ENCODE results near the gene SIGLEC11.
"Not testable (repeated sequence)": the region's sequence is repeated elsewhere in the genome, so short reads cannot be mapped to it uniquely, and the experiment has no call there.

SIGLEC11 gene

DNA sequence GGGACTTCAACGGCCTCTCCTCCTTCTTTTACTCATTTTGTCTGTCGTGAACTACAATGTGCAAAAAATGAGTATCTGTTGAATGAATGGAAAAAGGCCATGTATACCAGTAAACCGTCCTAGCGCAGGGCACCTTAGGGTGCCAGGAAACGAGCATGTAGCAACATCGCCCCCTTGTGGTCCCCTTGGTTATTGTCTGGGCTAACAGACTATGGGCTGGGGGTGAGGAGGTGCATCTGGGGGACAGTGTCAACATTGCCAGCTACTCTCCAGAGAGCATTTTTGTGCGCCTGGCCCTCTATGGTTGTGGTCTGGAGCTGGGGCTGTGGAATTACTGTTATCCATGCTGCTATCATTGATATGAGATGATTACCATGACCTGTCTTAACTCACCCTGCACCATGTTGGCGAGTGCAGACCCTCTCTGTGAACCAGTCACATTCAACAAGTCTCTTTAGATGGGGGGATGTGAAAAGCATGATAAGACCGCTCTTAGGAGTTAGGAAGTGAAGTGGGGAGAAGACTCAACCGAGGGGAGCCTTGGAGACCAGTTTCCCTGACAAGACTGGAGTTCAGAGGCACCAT is 22.8 kb upstream of the SIGLEC11 start:
- peak in 26 of 58 donors; percentile 2 to 80 (median 22) for DNase-seq

DNA sequence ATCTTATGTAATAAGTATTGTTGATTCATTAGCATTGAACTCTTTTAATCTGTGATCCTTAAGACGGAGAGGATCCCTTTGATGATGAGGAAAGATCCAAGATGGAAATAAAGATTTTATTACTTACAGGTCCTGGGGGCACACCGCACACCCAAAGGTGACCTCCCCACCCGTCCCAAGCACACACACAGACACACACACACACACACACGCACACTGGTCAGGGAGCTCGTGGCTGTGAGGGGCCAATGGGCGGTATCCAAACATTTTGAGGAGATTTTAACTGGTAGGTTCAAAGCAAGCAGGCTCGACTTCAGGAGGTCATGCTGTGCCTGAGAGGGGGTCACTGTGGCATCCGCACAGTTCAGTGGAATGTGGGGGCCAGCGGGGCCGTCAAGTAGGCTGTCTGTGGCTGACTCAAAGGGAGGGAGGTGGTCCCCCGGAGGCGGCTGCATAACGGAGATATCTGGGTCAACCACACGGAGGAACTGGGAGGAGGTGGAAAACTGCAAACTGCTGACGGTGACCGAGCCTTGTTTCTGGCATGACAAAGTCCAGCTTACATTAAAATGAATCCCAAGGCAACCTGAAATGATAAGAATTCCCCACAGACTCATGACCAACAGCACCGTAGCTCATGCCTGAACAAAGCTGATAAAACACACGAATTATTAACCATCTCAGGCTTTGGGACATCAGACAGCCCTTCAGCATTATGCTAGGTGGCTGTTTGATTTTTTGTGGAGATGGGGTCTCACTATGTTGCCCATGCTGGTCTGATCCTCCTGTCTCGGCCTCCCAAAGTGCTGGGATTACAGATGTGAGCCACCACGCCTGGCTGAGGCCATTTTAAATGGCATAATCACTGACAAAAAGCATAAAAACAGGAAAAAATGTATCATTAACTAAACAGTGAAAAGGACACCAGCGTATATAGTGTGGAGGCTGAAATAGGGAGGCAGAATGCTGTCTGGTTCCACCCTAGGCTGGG is 20.9 kb upstream of the SIGLEC11 start:
- no peak for DNase-seq

DNA sequence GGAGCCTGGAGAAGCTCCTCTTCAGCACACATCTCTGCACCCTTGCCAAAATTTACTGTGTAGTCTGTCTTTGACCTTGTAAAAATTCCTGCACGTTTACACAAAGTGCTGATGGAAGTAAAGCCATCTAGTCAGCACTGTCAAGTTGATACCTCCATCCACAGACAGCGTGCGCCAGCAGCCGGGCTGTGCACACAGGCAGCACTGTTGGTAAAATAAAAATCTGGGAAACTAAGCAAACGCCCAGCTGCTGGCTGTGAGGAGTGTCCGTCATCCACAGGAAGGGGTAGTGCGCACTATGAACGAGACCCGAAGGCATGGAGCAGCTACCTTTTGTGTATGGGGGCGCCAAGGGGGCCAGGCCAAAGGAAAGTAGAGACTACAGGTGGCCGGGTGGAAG is 17.4 kb upstream of the SIGLEC11 start:
- DNase-seq, result no peak

DNA sequence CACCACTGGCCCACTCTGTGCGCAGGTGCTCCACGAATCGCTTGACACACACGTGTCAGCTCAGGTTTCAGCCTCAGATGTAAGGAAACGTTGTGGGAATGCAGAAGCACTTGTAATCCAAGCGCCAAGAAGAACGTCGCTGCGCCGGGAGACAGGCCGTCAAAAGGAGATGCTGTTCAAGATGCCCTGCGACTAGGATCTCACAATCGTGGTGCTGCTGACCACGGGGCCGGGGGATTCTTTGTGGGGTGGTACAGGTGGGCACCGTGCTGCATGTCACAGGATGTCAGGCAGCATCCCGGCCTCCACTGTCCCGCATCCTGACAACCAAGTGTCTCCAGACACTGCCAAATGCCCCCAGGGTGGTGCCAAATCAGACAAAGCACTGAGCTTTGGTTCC is 16.9 kb upstream of the SIGLEC11 start:
- DNase-seq, result no peak

DNA sequence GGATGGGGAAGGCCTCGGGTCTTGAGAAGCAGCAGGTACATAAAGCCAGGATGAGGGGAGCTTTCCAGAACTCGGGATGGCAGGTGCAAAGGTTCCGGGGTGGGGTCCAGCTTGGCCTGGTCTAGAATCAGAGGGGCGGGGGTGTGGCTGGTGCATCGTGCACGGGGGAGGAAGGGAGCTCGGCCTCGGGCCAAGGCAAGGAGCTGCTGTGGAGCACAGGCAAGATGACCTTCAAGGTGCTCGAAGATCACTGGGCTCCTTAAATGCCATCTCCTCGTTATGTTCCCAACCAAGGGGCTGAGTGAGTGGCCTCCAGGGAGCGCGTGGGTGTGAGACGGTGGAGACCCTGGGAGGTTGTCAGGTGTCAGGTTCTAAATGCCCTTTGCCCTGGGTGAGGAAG is 16.1 kb upstream of the SIGLEC11 start:
- no peak for DNase-seq

DNA sequence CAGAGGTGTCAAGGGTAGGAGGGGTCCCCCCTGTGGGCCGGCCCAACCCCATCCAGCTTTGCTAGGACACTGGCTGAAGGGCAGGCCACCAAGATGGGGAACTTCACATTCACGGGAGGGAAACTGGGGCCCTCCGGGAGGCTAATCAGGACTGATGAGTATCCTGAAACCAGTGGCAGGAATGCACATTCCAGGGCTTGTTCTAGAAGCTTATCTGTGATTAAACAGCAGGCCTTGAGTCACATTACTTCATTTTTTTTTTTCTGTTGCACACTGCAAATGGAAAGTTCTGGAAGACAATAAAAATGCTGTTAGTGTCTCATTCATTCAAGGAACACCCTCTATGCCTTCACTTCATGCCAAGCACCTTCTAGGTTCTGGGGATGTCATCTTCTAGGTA is 15.5 kb upstream of the SIGLEC11 start:
- DNase-seq, result no peak

DNA sequence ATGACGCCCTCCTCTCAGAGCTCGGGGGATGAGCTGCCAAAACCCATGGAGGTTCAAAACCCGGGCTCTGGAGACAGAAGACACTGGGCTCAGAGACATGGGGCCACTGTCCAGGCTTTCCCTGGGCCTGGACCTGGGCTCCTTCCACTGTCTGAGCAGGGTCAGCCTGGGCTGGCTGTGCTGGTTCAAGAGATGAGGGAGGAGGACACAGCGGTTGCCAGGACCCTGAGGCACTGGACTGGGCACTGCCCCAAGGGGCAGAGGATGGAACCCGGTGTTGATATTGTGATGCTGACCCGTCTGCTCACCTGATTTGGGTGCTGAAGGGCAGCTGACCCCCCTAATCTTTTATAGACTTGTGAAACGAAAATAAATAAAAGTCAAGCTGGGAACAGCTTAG is 14.1 kb upstream of the SIGLEC11 start:
- DNase-seq, result no peak

DNA sequence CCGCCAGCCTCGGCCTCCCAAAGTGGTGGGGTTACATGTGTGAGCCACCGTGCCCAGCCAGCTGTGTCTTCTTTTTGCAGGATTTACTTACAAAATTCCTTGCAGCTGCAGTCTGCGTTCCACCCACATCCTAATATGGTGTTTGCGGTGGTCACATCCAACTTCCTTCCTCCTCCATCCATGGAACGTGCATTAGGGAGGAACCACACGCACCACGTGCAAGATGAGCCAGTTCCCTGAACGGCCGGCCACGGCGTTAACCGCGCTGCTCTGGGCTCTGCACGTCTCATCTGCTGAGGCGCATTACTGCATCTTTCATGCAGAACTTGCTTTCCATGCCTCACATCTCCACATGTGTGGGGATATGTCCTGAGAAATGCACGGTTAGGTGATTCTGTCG is 13.0 kb upstream of the SIGLEC11 start:
- DNase-seq, result no peak

DNA sequence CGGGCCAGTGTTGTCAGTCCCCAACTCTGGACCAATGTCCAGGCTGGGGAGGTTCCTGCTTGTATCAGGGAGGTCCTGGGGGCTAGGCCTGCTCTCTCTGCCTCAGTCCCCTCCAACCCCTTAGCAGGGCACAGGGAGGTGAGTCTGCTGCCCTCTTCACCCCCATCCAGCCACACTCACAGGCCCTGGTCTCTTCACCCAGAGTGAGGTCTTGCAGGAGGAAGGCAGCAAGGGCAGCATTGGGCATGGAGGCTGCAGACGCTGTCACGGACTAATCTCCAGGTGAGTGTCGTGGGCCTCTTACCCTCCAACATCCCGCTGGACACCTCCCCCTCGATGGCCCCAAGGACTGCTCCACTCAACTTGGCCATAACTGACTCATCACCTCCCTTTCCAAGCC is 11.9 kb upstream of the SIGLEC11 start:
- no peak for DNase-seq

DNA sequence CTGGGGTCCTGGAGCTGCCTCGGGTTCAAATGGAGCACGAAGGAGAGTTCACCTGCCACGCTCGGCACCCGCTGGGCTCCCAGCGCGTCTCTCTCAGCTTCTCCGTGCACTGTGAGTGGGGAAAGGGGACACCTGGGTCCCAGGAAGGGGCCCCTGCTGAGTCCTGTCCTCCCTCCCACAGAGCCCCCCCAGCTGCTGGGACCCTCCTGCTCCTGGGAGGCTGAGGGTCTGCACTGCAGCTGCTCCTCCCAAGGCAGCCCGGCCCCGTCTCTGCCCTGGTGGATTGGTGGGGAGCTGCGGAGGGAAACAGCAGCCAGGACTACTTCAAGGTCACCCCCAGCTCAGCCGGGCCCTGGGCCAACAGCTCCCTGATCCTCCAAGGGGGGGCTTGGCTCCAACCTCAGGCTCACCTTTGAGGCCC is 11.0 kb upstream of the SIGLEC11 start:
- DNase-seq, result no peak

DNA sequence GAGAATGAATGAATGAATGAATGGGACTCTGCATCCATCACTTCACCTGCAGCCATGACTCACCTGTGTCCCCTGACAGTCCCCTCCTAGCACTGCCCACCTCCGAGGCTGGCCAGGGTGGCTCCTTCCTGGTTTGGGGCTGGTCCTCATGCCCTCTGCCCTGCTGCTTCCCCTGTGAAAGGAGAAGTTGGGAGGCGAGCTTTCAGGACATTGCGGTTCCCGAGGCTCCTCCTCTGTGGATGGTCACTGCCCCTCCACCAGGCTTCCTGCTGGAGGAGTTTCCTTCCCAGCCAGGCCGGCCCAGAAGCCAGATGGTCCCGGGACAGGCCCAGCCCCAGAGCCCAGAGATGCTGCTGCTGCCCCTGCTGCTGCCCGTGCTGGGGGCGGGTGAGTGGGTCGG is 8.4 kb upstream of the SIGLEC11 start:
- DNase-seq, result peak in 2 of 58 donors; percentile 3 to 18

DNA sequence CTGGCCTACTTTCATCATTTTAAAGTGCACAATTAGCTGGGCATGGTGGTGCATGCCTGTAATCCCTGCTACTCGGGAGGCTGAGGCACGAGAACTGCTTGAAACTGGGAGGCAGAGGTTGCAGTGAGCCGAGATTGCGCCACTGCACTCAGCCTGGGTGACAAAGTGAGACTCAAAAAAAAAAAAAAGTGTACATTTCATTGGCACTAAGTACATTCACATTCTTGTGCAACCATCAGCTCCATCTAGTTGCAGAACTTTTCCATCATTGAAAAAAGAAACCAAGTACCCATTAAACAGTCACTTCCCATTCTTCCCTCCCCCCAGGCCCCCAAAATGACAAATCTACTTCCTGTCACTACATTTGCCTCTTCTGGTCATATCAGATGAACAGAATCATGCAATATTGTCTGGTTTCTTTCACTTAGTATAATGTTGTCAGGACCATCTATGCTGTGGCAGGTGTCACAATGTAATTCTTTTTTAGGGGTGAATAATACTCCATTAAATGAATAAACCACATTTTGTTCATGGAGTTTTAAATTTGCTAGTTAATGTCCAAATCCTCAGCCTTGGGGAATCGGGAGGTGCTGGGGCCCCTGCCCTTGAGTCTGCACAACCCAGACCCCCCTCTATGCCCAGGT is 7.4 kb upstream of the SIGLEC11 start:
- DNase-seq, result no peak

DNA sequence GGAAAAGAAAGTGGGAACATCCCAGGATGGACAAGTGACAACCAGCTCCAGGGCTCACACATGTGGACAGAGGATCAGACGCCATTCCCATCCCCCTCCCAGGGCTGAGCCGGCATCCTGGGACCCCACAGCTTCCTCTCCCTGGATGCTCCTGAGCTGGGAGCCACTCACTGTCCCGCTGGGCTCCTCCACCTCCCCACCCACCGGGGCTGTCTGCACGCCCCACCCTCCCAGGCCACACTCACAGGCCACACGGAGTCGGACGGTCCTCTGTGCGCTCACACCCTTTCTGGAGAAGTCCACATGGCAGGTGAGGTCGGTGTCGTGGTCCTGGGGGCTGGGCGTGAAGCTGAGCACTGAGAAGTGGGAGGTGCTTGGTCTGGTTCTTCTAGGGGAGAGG is 1.1 kb downstream of the SIGLEC11 start:
- DNase-seq, result not testable (repeated sequence)

DNA sequence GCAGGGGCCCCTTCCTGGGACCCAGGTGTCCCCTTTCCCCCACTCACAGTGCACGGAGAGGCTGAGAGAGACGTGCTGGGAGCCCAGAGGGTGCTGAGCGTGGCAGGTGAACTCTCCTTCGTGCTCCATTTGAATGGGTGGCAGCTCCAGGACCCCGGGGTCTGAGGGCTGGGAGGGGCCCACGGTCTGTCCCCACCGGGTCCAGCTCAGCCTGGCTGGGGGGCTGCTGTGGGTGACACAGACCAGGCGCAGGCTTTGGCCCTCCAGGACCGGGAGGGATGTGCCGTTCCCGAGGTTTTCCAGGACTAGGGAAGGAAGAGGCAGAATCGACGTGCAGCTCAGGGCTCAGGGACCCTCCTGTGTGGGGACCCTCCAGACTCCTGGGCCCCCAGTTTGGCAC is 2.4 kb downstream of the SIGLEC11 start:
- not testable (repeated sequence) for DNase-seq

DNA sequence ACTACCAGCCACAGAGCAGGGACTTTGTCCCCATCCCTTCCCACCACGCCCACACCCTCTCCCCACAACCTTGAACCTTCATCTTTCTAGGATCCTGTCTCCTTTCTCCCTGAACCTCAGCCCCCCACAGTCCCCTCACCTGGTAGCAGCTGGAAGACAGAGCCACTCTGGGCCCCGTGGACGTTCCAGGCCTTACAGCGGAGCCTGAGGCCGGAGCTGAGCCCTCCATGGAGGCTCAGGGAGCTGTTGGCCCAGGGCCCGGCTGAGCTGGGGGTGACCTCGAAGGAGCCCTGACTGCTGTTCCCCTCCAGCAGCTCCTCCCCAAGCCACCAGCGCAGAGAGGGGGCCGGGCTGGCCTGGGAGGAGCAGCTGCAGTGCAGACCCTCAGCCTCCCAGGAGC is 2.8 kb downstream of the SIGLEC11 start:
- not testable (repeated sequence) for DNase-seq

DNA sequence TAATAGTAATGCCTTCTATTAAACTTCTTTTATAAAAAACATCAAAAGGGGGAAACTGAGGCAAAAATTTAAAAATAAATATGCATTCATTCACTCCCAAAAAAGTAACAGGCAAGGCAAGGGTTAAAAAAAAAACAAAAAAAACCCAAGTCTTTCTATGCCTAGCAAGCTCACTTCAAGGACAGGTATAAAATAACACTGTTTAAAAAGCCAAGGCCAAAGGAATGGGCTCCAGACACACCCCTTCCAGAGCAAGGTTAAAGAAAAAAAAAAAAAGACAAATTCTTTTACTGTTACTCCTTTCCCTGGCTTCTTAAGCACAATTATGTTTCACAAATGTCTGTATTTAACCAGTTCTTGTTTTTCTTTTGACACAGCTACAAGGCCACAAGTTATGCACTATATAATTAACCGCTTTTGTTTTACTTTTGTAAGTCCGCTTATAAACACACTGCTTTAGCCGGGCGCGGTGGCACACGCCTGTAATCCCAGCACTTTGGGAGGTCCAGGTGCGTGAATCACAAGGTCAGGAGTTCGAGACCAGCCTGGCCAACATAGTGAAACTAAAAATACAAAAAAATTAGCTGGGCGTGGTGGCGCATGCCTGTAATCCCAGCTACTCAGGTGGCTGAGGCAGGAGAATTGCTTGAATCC is 3.6 kb downstream of the SIGLEC11 start:
- no peak for DNase-seq

DNA sequence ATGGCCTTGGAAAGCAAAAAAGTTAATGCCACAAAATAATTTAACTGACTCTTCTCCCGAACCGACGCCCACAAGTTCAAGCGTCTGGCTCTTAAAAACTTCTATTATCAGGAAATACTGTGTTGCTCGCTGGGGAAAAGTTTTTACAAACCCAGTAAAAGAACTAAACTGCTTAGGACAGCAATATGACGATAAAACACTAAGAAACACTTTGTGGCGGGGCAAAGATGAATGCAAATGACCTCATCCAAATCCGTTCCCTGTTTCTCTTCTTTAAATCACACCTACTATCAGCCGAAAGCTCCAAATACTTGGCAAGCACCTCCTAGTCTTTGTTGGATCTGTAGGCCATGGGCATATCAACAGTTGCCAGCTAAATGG is 4.9 kb downstream of the SIGLEC11 start:
- DNase-seq, result no peak

DNA sequence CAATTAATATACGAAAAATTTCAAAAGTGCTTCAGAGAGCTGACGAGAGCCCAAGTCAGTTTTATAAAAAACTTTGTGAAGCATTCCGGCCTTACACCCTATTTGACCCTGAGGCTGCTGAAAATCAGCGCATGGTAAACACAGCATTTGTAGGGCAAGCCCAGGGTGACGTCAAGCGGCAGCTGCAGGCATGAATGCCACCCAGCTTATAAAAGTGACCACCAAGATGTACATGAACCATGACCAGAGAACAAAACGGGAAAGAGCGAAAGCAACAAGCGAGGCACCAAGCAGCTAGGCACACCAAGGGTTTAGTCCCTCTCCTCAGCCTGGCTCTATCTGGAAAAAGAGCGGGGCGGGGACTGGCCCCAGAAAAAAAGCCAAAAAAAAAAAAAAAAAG is 6.0 kb downstream of the SIGLEC11 start:
- DNase-seq, result no peak

DNA sequence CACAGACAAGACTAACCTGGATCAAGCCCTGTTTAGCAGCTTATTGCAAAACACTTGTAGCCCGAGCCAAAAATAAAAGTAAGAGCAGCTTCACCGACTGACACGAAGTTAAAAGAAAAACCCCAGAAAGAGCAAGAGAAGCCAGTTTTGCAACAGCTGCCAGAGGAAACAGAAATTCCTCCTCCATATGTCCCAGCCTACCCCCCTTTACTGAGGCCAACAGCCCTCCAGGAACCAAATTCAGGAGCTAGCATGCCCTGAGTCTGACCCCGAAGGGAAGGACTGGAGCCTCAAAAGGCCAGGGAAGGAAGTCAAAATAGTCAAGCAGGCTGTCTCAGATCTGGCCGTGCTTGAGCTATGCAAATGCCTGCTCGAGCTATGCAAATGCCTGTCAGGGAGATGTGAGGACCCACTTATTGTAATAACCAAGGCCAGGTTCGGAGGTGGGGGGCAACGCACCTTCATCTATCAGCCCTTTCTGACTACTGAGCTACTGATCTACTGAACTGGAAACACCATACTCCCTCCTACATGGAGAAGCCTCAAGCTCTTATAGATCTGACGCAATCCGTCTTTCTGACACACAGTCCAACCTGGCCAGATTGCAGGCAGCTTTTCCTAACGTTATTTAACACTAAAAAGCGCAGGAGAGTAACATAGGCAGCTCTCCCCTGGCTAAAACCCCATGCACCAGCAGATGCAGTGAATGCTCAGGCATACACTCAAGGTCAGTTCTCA is 6.7 kb downstream of the SIGLEC11 start:
- DNase-seq, result no peak

DNA sequence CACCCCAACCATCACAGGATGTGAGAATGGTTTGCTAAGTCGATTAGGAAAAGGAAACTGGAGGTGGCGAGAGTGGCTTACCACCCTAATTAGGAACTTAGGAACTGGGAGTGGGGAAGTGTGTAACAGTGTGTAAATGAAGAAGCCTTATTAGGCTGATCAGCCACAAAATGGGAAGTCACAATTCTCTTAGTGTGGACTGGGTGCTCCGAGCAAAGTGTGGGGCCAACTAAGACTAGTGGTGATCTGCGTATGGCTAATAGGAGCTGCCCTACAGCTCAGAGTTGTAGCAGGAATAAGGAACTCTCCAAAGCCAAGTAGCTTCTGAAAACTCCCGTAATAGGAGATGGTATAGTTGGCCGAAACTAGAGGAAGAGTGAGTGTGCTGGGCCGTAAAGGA is 7.6 kb downstream of the SIGLEC11 start:
- no peak for DNase-seq

DNA sequence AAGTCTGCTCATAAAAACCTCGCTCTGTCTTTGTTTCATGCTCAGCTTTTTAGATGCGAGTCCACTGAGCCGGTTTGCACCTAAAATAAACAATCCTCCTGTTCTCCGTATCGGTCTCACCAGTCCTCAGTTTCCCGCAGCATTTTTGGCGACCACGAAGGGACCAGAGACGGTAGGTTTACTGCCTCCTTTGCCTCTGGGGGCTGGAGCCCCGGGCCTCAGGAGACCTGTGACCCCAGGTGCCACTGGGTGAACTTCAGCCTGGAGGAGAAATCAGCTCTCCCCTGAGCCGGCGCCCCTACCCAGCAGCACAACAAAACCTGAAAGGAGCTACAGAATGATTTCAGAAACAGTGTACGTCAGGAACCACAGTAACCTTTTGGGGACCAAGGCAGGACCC is 8.1 kb downstream of the SIGLEC11 start:
- no peak for DNase-seq

Data from anterior cingulate cortex (tissue), 58 donors.